GM23338 (cell line): ENCODE data around the gene LRP1B. TPM values are rescaled to one million over a fixed set of nuclear protein-coding genes. Genes with fewer than 3 reads are reported as not detected.
A peak's percentile ranks its signal among the peaks of the same experiment; 100 is the strongest.

Source experiments
- ATAC-seq: fragments of 200-7000 bp; cut with Tn5 transposase; 3 replicates; pipeline ENCODE4 v1.9.1; 2020
- DNase-seq: peaks from one replicate; pipeline ENCODE4 v3.0.0-alpha.2; 2015; ENCODE audit warnings: low spot score
- H2AFZ ChIP-seq: fragments of 200-600 bp; sonication (generic); 2 replicates; pipeline ENCODE4 v1.8.0; 2016; ENCODE audit warnings: antibody characterized with exemption, mild to moderate bottlenecking, moderate library complexity
- H3F3A ChIP-seq: fragments of 200-600 bp; sonication (generic); replicated peaks from 2 replicates; pipeline ENCODE4 v1.8.0; 2017; ENCODE audit warnings: antibody characterized with exemption, mixed run types, low read depth
- H3K27ac ChIP-seq: fragments of 200-600 bp; sonication (generic); 2 replicates; pipeline ENCODE4 v1.6.1; 2016; ENCODE audit warnings: low read depth
- H3K27me3 ChIP-seq: fragments of 200-600 bp; sonication (generic); 2 replicates; pipeline ENCODE4 v1.8.0; 2016; ENCODE audit warnings: mild to moderate bottlenecking, mixed run types, moderate library complexity; ENCODE audit not compliant: insufficient read depth
- H3K36me3 ChIP-seq: fragments of 200-600 bp; sonication (generic); 2 replicates; pipeline ENCODE4 v1.8.0; 2016; ENCODE audit warnings: mild to moderate bottlenecking; ENCODE audit not compliant: insufficient read depth
- H3K4me1 ChIP-seq: fragments of 200-600 bp; sonication (generic); 2 replicates; pipeline ENCODE4 v1.8.0; 2016; ENCODE audit warnings: mild to moderate bottlenecking, moderate library complexity; ENCODE audit not compliant: insufficient read depth
- H3K4me2 ChIP-seq: fragments of 200-600 bp; sonication (generic); 2 replicates; pipeline ENCODE4 v1.7.1; 2017; ENCODE audit warnings: mixed run types
- H3K4me3 ChIP-seq: fragments of 200-600 bp; sonication (generic); 2 replicates; pipeline ENCODE4 v1.6.1; 2016; ENCODE audit warnings: mixed run types
- H3K79me2 ChIP-seq: fragments of 200-600 bp; sonication (generic); replicated peaks from 2 replicates; pipeline ENCODE4 v1.8.0; 2017; ENCODE audit warnings: mild to moderate bottlenecking; ENCODE audit not compliant: insufficient read depth
- H3K9me2 ChIP-seq: fragments of 200-600 bp; sonication (generic); 2 replicates; pipeline ENCODE4 v1.8.0; 2017; ENCODE audit not compliant: insufficient read depth
- H4K20me1 ChIP-seq: fragments of 200-600 bp; sonication (generic); replicated peaks from 2 replicates; pipeline ENCODE4 v1.8.0; 2017; ENCODE audit warnings: mild to moderate bottlenecking; ENCODE audit not compliant: insufficient read depth
- H3K27ac Mint-ChIP-seq: 2 replicates; pipeline ENCODE4 v1.8.0; 2020; ENCODE audit warnings: inconsistent platforms, mild to moderate bottlenecking, moderate library complexity, mixed read lengths
- H3K27me3 Mint-ChIP-seq: 3 replicates; pipeline ENCODE4 v1.8.0; 2022; ENCODE audit warnings: low read depth, mild to moderate bottlenecking, moderate library complexity, mixed read lengths, inconsistent platforms; ENCODE audit not compliant: insufficient read depth, poor library complexity
- H3K36me3 Mint-ChIP-seq: 3 replicates; pipeline ENCODE4 v1.8.0; 2021; ENCODE audit warnings: low read depth, mild to moderate bottlenecking, inconsistent platforms, moderate library complexity, mixed read lengths
- H3K4me1 Mint-ChIP-seq: 3 replicates; pipeline ENCODE4 v1.8.0; 2020; ENCODE audit warnings: mild to moderate bottlenecking, inconsistent platforms, mixed read lengths
- H3K4me3 Mint-ChIP-seq: 3 replicates; pipeline ENCODE4 v1.8.0; 2021; ENCODE audit warnings: moderate library complexity, mild to moderate bottlenecking, inconsistent platforms, mixed read lengths
- H3K9me3 Mint-ChIP-seq: 3 replicates; pipeline ENCODE4 v1.8.0; 2020; ENCODE audit warnings: moderate library complexity, mild to moderate bottlenecking, inconsistent platforms, mixed read lengths
- CREB1 ChIP-seq: fragments of 250-450 bp; sonication (Bioruptor Pico); IDR thresholded peaks from 2 replicates; pipeline ENCODE4 v1.5.0; 2020; ENCODE audit warnings: low read depth, mild to moderate bottlenecking, moderate library complexity
- EZH2 ChIP-seq: fragments of 200-600 bp; sonication (generic); IDR thresholded peaks from one replicate; pipeline ENCODE4 v1.8.0; 2017; ENCODE audit warnings: antibody characterized with exemption, mild to moderate bottlenecking, low read depth; ENCODE audit not compliant: unreplicated experiment
- JUNB ChIP-seq: IDR thresholded peaks from one replicate; pipeline ENCODE4 v1.6.1; 2016; ENCODE audit warnings: antibody characterized with exemption; ENCODE audit not compliant: unreplicated experiment
- REST ChIP-seq: IDR thresholded peaks from one replicate; pipeline ENCODE4 v1.6.1; 2018; ENCODE audit warnings: antibody characterized with exemption; ENCODE audit not compliant: unreplicated experiment
- STAT1 ChIP-seq: IDR thresholded peaks from one replicate; pipeline ENCODE4 v1.6.1; 2016; ENCODE audit warnings: antibody characterized with exemption; ENCODE audit not compliant: unreplicated experiment
- ZNF114 ChIP-seq: fragments of 250-450 bp; sonication (Bioruptor Pico); IDR thresholded peaks from 2 replicates; pipeline ENCODE4 v1.5.0; 2020; ENCODE audit warnings: mild to moderate bottlenecking, moderate library complexity
- ZNF331 ChIP-seq: fragments of 250-450 bp; sonication (Bioruptor Pico); IDR thresholded peaks from 2 replicates; pipeline ENCODE4 v1.5.0; 2020; ENCODE audit warnings: low read depth, mild to moderate bottlenecking, moderate library complexity
- ZNF462 ChIP-seq: fragments of 250-450 bp; sonication (Bioruptor Pico); IDR thresholded peaks from 2 replicates; pipeline ENCODE4 v1.5.0; 2020; ENCODE audit warnings: mild to moderate bottlenecking, moderate library complexity
- polyA plus RNA-seq: library from polyadenylated mRNA; unstranded; fragments of >200 nt; fragmentation: Nextera tagmentation; extraction: Ambion mirVana; gene quantifications from 2 replicates; pipeline ENCODE4 v1.2.1, GENCODE V29; 2016
- total RNA-seq: library from RNA; depleted of rRNA; stranded (reverse); fragments of >200 nt; shearing (Covaris generic); gene quantifications from 2 replicates; pipeline ENCODE4 v1.2.3, GENCODE V29; 2014

Gene LRP1B
- total and polyA plus RNA-seq, 2 experiments from 2014 or later = 0.15 to 0.97 TPM

- H3K4me1 Mint-ChIP-seq = no peaks in the 10 kb centered on the region
- peak overlapping the region; percentile 6; the same call in 1 of the 2 replicates for H3K27ac Mint-ChIP-seq
- ATAC-seq = no peak
- no peaks in the 10 kb centered on the region for H3K4me1 ChIP-seq
- no peaks in the 10 kb centered on the region for H3F3A ChIP-seq
- no peaks in the 10 kb centered on the region for H4K20me1 ChIP-seq
- H3K79me2 ChIP-seq = no peaks in the 10 kb centered on the region
- H3K27me3 Mint-ChIP-seq = no peaks in the 10 kb centered on the region
- H3K27ac ChIP-seq = no peak overlapping the region
- H3K9me3 Mint-ChIP-seq = no peaks in the 10 kb centered on the region; the same call in 2 of the 3 replicates
- no peaks in the 10 kb centered on the region for H3K36me3 Mint-ChIP-seq
- TF ChIP-seq EZH2 (no peak), REST (no peak), STAT1 (no peak)
- no peak overlapping the region for H3K4me3 ChIP-seq
- no peak overlapping the region for H3K4me3 Mint-ChIP-seq
- no peaks in the 10 kb centered on the region for H3K27me3 ChIP-seq
- no peaks in the 10 kb centered on the region for H3K36me3 ChIP-seq
- H3K9me2 ChIP-seq = no peaks in the 10 kb centered on the region
- H3K4me2 ChIP-seq = no peak overlapping the region
- H2AFZ ChIP-seq = peak overlapping the region; percentile 20; the same call in 1 of the 2 replicates
- no peak for DNase-seq
These were observed 1500.3 kb downstream of the LRP1B start for GRCh38 chr2:140630557-140630956.

GRCh38 chr2:140627885-140628284 lies 1502.9 kb downstream of the LRP1B start:
- no peak overlapping the region for H3K27ac Mint-ChIP-seq
- H3K36me3 Mint-ChIP-seq = no peaks in the 10 kb centered on the region
- no peaks in the 10 kb centered on the region for H3K36me3 ChIP-seq
- no peak overlapping the region for H3K4me2 ChIP-seq
- no peaks in the 10 kb centered on the region for H3K27me3 ChIP-seq
- DNase-seq (no peak), ATAC-seq (no peak)
- H3K4me1 Mint-ChIP-seq = no peaks in the 10 kb centered on the region
- no peaks in the 10 kb centered on the region for H3K79me2 ChIP-seq
- H2AFZ ChIP-seq = no peak overlapping the region
- no peaks in the 10 kb centered on the region; the same call in 2 of the 3 replicates for H3K9me3 Mint-ChIP-seq
- no peaks in the 10 kb centered on the region for H4K20me1 ChIP-seq
- H3K27ac ChIP-seq = no peak overlapping the region
- no peaks in the 10 kb centered on the region for H3F3A ChIP-seq
- H3K4me3 Mint-ChIP-seq = no peak overlapping the region
- H3K27me3 Mint-ChIP-seq = no peaks in the 10 kb centered on the region
- no peak overlapping the region for H3K4me3 ChIP-seq
- H3K4me1 ChIP-seq = no peaks in the 10 kb centered on the region
- H3K9me2 ChIP-seq = no peaks in the 10 kb centered on the region
- no peak for TF ChIP-seq REST
- no peak for TF ChIP-seq ZNF114 (CRISPR knock-in tag)
- TF ChIP-seq JUNB = no peak
- TF ChIP-seq CREB1 = no peak
- TF ChIP-seq ZNF462 = no peak
- no peak for TF ChIP-seq ZNF331 (CRISPR knock-in tag)
- no peak for TF ChIP-seq STAT1
